Effector memory CD4-positive, alpha-beta T cell (primary cell): ENCODE results near the gene SLC5A11.

ENCODE experiments used
- DNase-seq, 3 donors: peaks; one replicate each; pipeline ENCODE4 v3.0.0-alpha.2; 2020
- H3K27ac ChIP-seq: 2 replicates; pipeline ENCODE4 v1.7.0; 2013; ENCODE audit warnings: mild to moderate bottlenecking, low read length, moderate library complexity; ENCODE audit not compliant: insufficient read depth, poor library complexity, severe bottlenecking
- H3K27me3 ChIP-seq: replicated peaks from 2 replicates; pipeline ENCODE4 v1.7.0; 2013; ENCODE audit warnings: mild to moderate bottlenecking, low read length; ENCODE audit not compliant: insufficient read depth, control insufficient read depth, poor library complexity, severe bottlenecking
- H3K36me3 ChIP-seq: 2 replicates; pipeline ENCODE4 v1.7.0; 2013; ENCODE audit warnings: mild to moderate bottlenecking, low read length, moderate library complexity; ENCODE audit not compliant: control insufficient read depth, insufficient read depth
- H3K4me1 ChIP-seq: 2 replicates; pipeline ENCODE4 v1.7.0; 2013; ENCODE audit warnings: low read length, mild to moderate bottlenecking; ENCODE audit not compliant: control insufficient read depth, insufficient read depth, poor library complexity, severe bottlenecking
- H3K4me3 ChIP-seq: 2 replicates; pipeline ENCODE4 v1.7.0; 2013; ENCODE audit warnings: low read length, low read depth, mild to moderate bottlenecking; ENCODE audit not compliant: insufficient read depth, poor library complexity, severe bottlenecking
- H3K9me3 ChIP-seq: 2 replicates; pipeline ENCODE4 v1.7.0; 2013; ENCODE audit warnings: mild to moderate bottlenecking, low read length, moderate library complexity; ENCODE audit not compliant: control insufficient read depth

SLC5A11 gene

DNA sequence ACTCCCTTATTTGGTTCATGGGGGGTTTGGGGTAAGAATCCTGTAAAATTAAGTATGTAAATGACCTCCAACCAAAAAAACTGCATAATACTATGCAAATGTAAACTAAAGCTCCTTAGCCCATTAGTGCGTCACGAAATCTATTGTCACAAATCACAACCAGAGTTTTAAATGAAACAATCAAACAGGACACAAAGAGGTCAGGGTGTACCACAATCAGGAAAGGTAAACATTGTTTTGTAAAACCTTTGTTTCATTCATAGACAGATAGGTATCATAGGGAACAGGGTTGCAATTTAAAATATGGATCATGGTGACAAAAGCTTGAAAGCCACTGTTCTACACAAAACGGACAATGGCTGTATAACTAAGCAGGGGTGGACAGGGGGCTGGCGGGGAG is 108.4 kb downstream of the SLC5A11 start:
- Histone ChIP-seq H3K4me1 (no peaks in the 10 kb centered on the region), H3K27ac (no peak overlapping the region), H3K4me3 (no peak overlapping the region), H3K9me3 (no peaks in the 10 kb centered on the region), H3K27me3 (no peaks in the 10 kb centered on the region), H3K36me3 (peaks cover 84% of the 10 kb centered on the region)
- no peak for DNase-seq

DNA sequence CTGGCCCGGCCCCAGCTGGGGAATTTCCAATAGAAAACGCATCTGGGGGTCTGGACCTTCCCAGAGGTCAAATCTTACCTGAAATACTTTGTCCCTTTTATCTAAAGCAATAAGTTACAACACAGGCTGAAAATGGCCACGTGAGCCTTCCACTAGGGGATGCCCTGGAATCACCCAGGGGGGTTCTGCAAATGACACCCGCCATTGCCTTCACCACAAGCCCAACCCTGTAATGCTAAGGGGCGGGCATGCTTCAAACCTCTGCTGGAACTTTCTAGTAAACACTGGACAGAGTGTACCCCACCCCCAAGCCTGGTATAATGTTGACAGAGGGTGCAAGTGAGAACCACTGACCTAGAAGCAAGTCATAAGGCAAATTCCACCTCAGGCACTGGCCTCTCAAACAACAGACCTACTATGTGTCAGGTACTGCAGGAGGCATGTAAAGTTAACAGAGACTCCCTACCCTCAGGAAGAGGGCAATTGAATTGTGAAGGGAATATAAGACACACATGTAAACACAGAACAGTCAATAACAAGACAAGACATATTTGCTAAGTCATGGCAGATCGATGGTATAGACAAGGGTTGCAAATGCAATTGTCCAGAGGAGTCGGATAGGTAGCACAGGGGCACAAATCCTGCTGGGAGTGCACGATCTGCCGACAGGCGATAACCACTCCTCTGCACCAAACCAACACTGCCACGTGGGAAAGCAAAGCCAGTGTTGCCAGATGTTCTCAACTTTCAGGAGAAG is 110.4 kb downstream of the SLC5A11 start:
- no peaks in the 10 kb centered on the region for H3K9me3 ChIP-seq
- H3K27me3 ChIP-seq: no peaks in the 10 kb centered on the region
- H3K4me1 ChIP-seq: no peaks in the 10 kb centered on the region
- H3K36me3 ChIP-seq: peaks cover 81% of the 10 kb centered on the region
- no peak overlapping the region for H3K27ac ChIP-seq
- DNase-seq: no peak
- no peak overlapping the region for H3K4me3 ChIP-seq

DNA sequence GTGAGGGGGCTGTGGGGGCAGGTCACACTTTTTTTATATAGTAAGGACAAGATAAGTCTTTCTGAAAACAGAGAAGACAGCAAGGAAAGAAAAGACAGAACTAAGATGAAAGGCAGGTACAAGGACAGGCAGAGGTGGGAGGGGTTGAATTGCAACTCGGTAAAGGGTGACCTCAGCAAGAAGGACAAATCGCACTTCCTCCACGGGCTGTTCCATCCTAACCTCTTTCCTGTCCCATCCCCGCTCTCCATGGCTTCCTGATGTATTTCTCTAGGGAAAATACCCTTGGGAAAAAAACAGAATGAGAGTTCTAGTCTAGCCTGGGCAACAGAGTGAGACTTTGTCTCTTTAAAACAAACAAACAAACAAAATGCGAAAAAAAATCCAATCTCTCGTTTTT is 112.1 kb downstream of the SLC5A11 start:
- no peak for DNase-seq
- Histone ChIP-seq H3K4me3 (no peak overlapping the region), H3K9me3 (no peaks in the 10 kb centered on the region), H3K4me1 (no peaks in the 10 kb centered on the region), H3K27me3 (no peaks in the 10 kb centered on the region), H3K27ac (no peak overlapping the region), H3K36me3 (peaks cover 74% of the 10 kb centered on the region)
